OCI-LY7 (cell line): ENCODE results near the gene SERPINA1.

Experiments used
- CTCF ChIP-seq: fragments of 200-600 bp; sonication (generic); conservative IDR thresholded peaks from 2 replicates; pipeline ENCODE4 v1.5.1; 2014; ENCODE audit warnings: mild to moderate bottlenecking, antibody characterized with exemption, low read length, moderate library complexity, mixed read lengths
- EZH2phosphoT487 ChIP-seq: fragments of 200-600 bp; sonication (generic); IDR thresholded peaks from 2 replicates; pipeline ENCODE4 v1.6.1; 2018; ENCODE audit warnings: low read depth, borderline replicate concordance, mild to moderate bottlenecking, mixed run types, antibody characterized with exemption, low read length, moderate library complexity, mixed read lengths

GRCh38 chr14:94396628-94397225 is 8.3 kb upstream of the SERPINA1 start:
- TF ChIP-seq CTCF, result no peak
- no peak for TF ChIP-seq EZH2phosphoT487
